HepG2 (cell line): ENCODE data around the gene MTARC1. TPM values are rescaled to one million over a fixed set of nuclear protein-coding genes. Genes with fewer than 3 reads are reported as not detected.

Experiments used
- ATAC-seq: fragments of 200-7000 bp; cut with Tn5 transposase; 3 replicates; pipeline ENCODE4 v1.9.1; 2020; ENCODE audit warnings: mild to moderate bottlenecking, moderate library complexity
- BruUV-seq: library from RNA; stranded (reverse); fragments of 400-500 nt; replicated peaks from 2 replicates; lab custom pipeline; 2021; lab: Mats Ljungman, UMichigan
- CTCF ChIA-PET: fragments of 300-600 bp; formaldehyde crosslinking; extraction: SDS; loops from one replicate; lab custom pipeline; 2021; ENCODE audit warnings: low total read pairs, inconsistent platforms, low intra/inter-chr PET ratio; lab: Yijun Ruan, JAX
- POLR2A ChIA-PET: fragments of 350-600 bp; sonication (Branson Sonifier 250); formaldehyde crosslinking; loops from one replicate; lab custom pipeline; 2020; ENCODE audit warnings: antibody characterized with exemption, inconsistent platforms; lab: Yijun Ruan, JAX
- DNase-seq: peaks from one replicate; pipeline ENCODE4 v3.0.0-alpha.2; 2015; ENCODE audit warnings: low spot score
- FAIRE-seq: peaks from 3 replicates; lab custom pipeline; 2011; peaks lifted over from hg19 to GRCh38; lab: Jason Lieb, UNC
- H2AFZ ChIP-seq: one replicate; pipeline ENCODE4 v1.6.1; 2011; ENCODE audit warnings: low read length, inconsistent platforms
- H3K27ac ChIP-seq: fragments of 300-600 bp; 3 replicates; pipeline ENCODE4 v1.8.0; 2011; ENCODE audit warnings: mixed run types, mild to moderate bottlenecking, mixed read lengths, low read length, inconsistent platforms; ENCODE audit not compliant: insufficient read depth; ENCODE audit errors: extremely low read length
- H3K27me3 ChIP-seq, 2 experiments: fragments of 200-600 bp in 1 of 2; 2 replicates in 1 of 2; 3 replicates in 1 of 2; pipeline versions ENCODE4 v1.6.0 to v1.8.0; 2011; ENCODE audit warnings: low read length in 2 of 2, mild to moderate bottlenecking in 2 of 2, moderate library complexity in 2 of 2, inconsistent platforms in 1 of 2; ENCODE audit not compliant: insufficient read depth in 2 of 2, control insufficient read depth in 1 of 2
- H3K36me3 ChIP-seq, 2 experiments: fragments of 200-600 bp in 1 of 2; replicated peaks in 1 of 2; 2 replicates in 1 of 2; 3 replicates in 1 of 2; pipeline versions ENCODE4 v1.5.1 to v1.8.0; 2011; ENCODE audit warnings: low read length in 2 of 2, inconsistent platforms in 1 of 2; ENCODE audit not compliant: insufficient read depth in 2 of 2, control insufficient read depth in 1 of 2
- H3K4me1 ChIP-seq: 2 replicates; pipeline ENCODE4 v1.5.1; 2012; ENCODE audit warnings: low read length, inconsistent platforms; ENCODE audit not compliant: insufficient read depth
- H3K4me2 ChIP-seq: 2 replicates; pipeline ENCODE4 v1.6.0; 2011; ENCODE audit warnings: low read depth, low read length, inconsistent platforms
- H3K4me3 ChIP-seq, 3 experiments: fragments of 200-600 bp in 1 of 3; sonication (generic), shearing (Covaris generic) in 1 of 3; replicated peaks in 1 of 3; 2 replicates each; pipeline ENCODE4 v1.5.1; 2011 to 2016; ENCODE audit warnings: low read length in 3 of 3, inconsistent platforms in 2 of 3, low read depth in 2 of 3, mild to moderate bottlenecking in 2 of 3, control low read depth in 1 of 3, mixed read lengths in 1 of 3; ENCODE audit not compliant: insufficient read depth in 1 of 3
- H3K79me2 ChIP-seq: one replicate; pipeline ENCODE4 v1.6.1; 2011; ENCODE audit warnings: low read length, inconsistent platforms; ENCODE audit not compliant: insufficient read depth
- H3K9ac ChIP-seq: 2 replicates; pipeline ENCODE4 v1.6.0; 2011; ENCODE audit warnings: mild to moderate bottlenecking, low read depth, low read length, inconsistent platforms; ENCODE audit not compliant: insufficient read depth
- H3K9me3 ChIP-seq: 2 replicates; pipeline ENCODE4 v1.5.1; 2012; ENCODE audit warnings: mild to moderate bottlenecking, low read length
- H4K20me1 ChIP-seq: 2 replicates; pipeline ENCODE4 v1.6.0; 2011; ENCODE audit warnings: inconsistent platforms, mild to moderate bottlenecking, low read length, moderate library complexity; ENCODE audit not compliant: insufficient read depth
- CC2D1A ChIP-seq: sonication (generic); formaldehyde crosslinking; IDR thresholded peaks from 2 replicates; pipeline ENCODE4 v1.8.1; 2023; ENCODE audit warnings: mild to moderate bottlenecking, missing genetic modification reagents
- DMTF1 ChIP-seq: sonication (generic); formaldehyde crosslinking; IDR thresholded peaks from 2 replicates; pipeline ENCODE4 v1.4.0; 2020; ENCODE audit warnings: mild to moderate bottlenecking, missing genetic modification reagents
- ERF ChIP-seq: IDR thresholded peaks from 2 replicates; pipeline ENCODE4 v1.6.1; 2018; ENCODE audit warnings: missing biosample characterization, missing genetic modification reagents
- KAT8 ChIP-seq: IDR thresholded peaks from 2 replicates; pipeline ENCODE4 v1.6.1; 2016; ENCODE audit warnings: missing genetic modification reagents, missing compliant biosample characterization
- NR2C2 ChIP-seq: sonication (generic); formaldehyde crosslinking; IDR thresholded peaks from 2 replicates; pipeline ENCODE4 v1.4.0; 2020; ENCODE audit warnings: missing genetic modification reagents, mild to moderate bottlenecking, moderate library complexity, borderline replicate concordance
- NR2F2 ChIP-seq: IDR thresholded peaks from 2 replicates; pipeline ENCODE4 v1.6.1; 2012; ENCODE audit warnings: low read depth, inconsistent platforms, borderline replicate concordance
- REXO4 ChIP-seq: sonication (generic); formaldehyde crosslinking; IDR thresholded peaks from 2 replicates; pipeline ENCODE4 v1.8.0; 2022; ENCODE audit warnings: missing genetic modification reagents, mild to moderate bottlenecking, borderline replicate concordance
- SNAPC2 ChIP-seq: sonication (generic); formaldehyde crosslinking; IDR thresholded peaks from 2 replicates; pipeline ENCODE4 v1.8.1; 2022; ENCODE audit warnings: mild to moderate bottlenecking, missing genetic modification reagents
- TBX2 ChIP-seq: sonication (generic); formaldehyde crosslinking; IDR thresholded peaks from 2 replicates; pipeline ENCODE4 v1.5.0; 2020; ENCODE audit warnings: missing genetic modification reagents, mild to moderate bottlenecking, borderline replicate concordance
- TCF12 ChIP-seq, 2 experiments: fragments of 450-650 bp in 1 of 2; sonication (generic) in 1 of 2; formaldehyde crosslinking in 1 of 2; IDR thresholded peaks; 2 replicates each; pipeline versions ENCODE4 v1.6.1 to v1.8.0; 2017 to 2022; ENCODE audit warnings: antibody characterized with exemption in 1 of 2, mild to moderate bottlenecking in 1 of 2, missing genetic modification reagents in 1 of 2, moderate library complexity in 1 of 2
- ZNF24 ChIP-seq: fragments of 450-650 bp; IDR thresholded peaks from 2 replicates; pipeline ENCODE4 v1.6.1; 2017; ENCODE audit warnings: antibody characterized with exemption, mild to moderate bottlenecking
- ZSCAN25 ChIP-seq: sonication (generic); formaldehyde crosslinking; IDR thresholded peaks from 2 replicates; pipeline ENCODE4 v1.8.0; 2022; ENCODE audit warnings: mild to moderate bottlenecking, missing genetic modification reagents
- WGBS: methylation state at CpG from one replicate; pipeline ENCODE4 v1.1.6; 2017; ENCODE audit warnings: low lambda C conversion rate; 5-methylcytosine and 5-hydroxymethylcytosine counted together
- in situ Hi-C: cut with HindIII; loops from 2 replicates; pipeline ENCODE4 v1.10.0; 2017; ENCODE audit warnings: low pct_unique_long_range_greater_than_20kb; ENCODE audit not compliant: extremely low pct_ligation_motif_present
- intact Hi-C: fragments of 100-400 bp; cut with micrococcal nuclease; formaldehyde crosslinking; loops from one replicate; pipeline ENCODE4 v1.10.0; 2022; ENCODE audit not compliant: unreplicated experiment
- polyA plus RNA-seq, 8 experiments: library from polyadenylated mRNA; depleted of rRNA in 3 of 8; stranded (reverse) in 7 of 8; unstranded in 1 of 8; fragments of >200 nt; fragmentation: Illumina TruSeq in 4 of 8; extraction: Trizol in 4 of 8; gene quantifications; 2 replicates each; pipeline versions ENCODE4 v1.2.1 to v1.2.3, GENCODE V29; 2011 to 2016; ENCODE audit warnings: low read depth in 4 of 8, missing spikeins in 1 of 8, mixed read lengths in 1 of 8; ENCODE audit not compliant: insufficient read depth in 1 of 8
- total RNA-seq, 5 experiments: library from RNA; depleted of rRNA; stranded (reverse); fragments of >200 nt; fragmentation: Illumina TruSeq; extraction: Trizol; gene quantifications; 2 replicates each; pipeline ENCODE4 v1.2.3, GENCODE V29; 2016; ENCODE audit warnings: low read depth in 1 of 5
- TF ChIP-seq, protein P1 (sequence below): sonication (generic); formaldehyde crosslinking; IDR thresholded peaks from 2 replicates; pipeline ENCODE4 v1.8.0; 2022; ENCODE audit warnings: mild to moderate bottlenecking, missing genetic modification reagents; ENCODE audit not compliant: insufficient replicate concordance

Gene MTARC1
- total and polyA plus RNA-seq, 2 of the 13 experiments (the other 11 are each of a cell fraction or from before 2014, with no cell fraction given) = 19.4 to 106 TPM

GRCh38 chr1:220754918-220755295 is 31.8 kb upstream of the MTARC1 start:
- POLR2A ChIA-PET = no interaction called here
- H3K4me1 ChIP-seq = peaks cover 25% of the 10 kb centered on the region
- ATAC-seq = no peak

More at GRCh38 chr1:220754918-220755295, 31.8 kb upstream of the MTARC1 start:
- no peak for DNase-seq
- H3K27me3 ChIP-seq = no peaks in the 10 kb centered on the region
- peaks cover 16% of the 10 kb centered on the region for H3K79me2 ChIP-seq
- no peak for TF ChIP-seq ZSCAN25
- TF ChIP-seq, protein P1, sequence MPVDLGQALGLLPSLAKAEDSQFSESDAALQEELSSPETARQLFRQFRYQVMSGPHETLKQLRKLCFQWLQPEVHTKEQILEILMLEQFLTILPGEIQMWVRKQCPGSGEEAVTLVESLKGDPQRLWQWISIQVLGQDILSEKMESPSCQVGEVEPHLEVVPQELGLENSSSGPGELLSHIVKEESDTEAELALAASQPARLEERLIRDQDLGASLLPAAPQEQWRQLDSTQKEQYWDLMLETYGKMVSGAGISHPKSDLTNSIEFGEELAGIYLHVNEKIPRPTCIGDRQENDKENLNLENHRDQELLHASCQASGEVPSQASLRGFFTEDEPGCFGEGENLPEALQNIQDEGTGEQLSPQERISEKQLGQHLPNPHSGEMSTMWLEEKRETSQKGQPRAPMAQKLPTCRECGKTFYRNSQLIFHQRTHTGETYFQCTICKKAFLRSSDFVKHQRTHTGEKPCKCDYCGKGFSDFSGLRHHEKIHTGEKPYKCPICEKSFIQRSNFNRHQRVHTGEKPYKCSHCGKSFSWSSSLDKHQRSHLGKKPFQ (CRISPR knock-in tag) = no peak
- TF ChIP-seq NR2F2 = no peak
- no peak for TF ChIP-seq ZNF24
- no peak for TF ChIP-seq CC2D1A (CRISPR knock-in tag)
- TF ChIP-seq SNAPC2 = no peak
- TF ChIP-seq REXO4 (CRISPR knock-in tag) = no peak
- no peak for TF ChIP-seq ERF
- TF ChIP-seq TBX2 (CRISPR knock-in tag) = no peak
- TF ChIP-seq TCF12 (IDR thresholded peaks at IDR 0.05) = no peak
- TF ChIP-seq TCF12 (CRISPR knock-in tag; IDR thresholded peaks at IDR 0.05) = no peak
- no peak for TF ChIP-seq NR2C2
- TF ChIP-seq KAT8 (CRISPR knock-in tag) = no peak
- no peak for TF ChIP-seq DMTF1 (CRISPR knock-in tag)
- H2AFZ ChIP-seq = no peak overlapping the region
- H3K36me3 ChIP-seq = peaks cover 9 to 21% of the 10 kb centered on the region in 2 experiments
- H3K9me3 ChIP-seq = no peaks in the 10 kb centered on the region
- no peak for FAIRE-seq
- in situ Hi-C loops (no loop called here), intact Hi-C loops (no loop called here)
- no peak overlapping the region for H3K9ac ChIP-seq
- CTCF ChIA-PET = no interaction called here
- no peak overlapping the region for H3K4me2 ChIP-seq
- no TSS peak for BruUV-seq
- whole genome bisulfite sequencing = 97% methylated on average over 4 of the region's 4 CpGs
- no peak overlapping the region for H3K27ac ChIP-seq
- H4K20me1 ChIP-seq = no peaks in the 10 kb centered on the region
- no peak overlapping the region for H3K4me3 ChIP-seq
